ENCODE measurements around the gene AKAP7.

Gene AKAP7

GRCh38 chr6:131225959-131226358, 90.7 kb downstream of the AKAP7 start:
- Histone ChIP-seq H3K4me3 (ENCODE audit: low read length, poor library complexity, severe bottlenecking) (no peak overlapping the region), H3K4me1 (ENCODE audit: insufficient read depth, low read length, poor library complexity, severe bottlenecking) (peaks cover 3% of the 10 kb centered on the region), H3K9me2 (replicated peaks; ENCODE audit: low read depth, low read length) (no peaks in the 10 kb centered on the region), H3K9me3 (ENCODE audit: insufficient read depth, low read depth, low read length) (no peaks in the 10 kb centered on the region), H4K20me1 (ENCODE audit: insufficient read depth, low read length, poor library complexity, severe bottlenecking) (no peaks in the 10 kb centered on the region), H2AFZ (ENCODE audit: low read length) (no peak overlapping the region), H3K27me3 (ENCODE audit: insufficient read depth, low read length, poor library complexity, severe bottlenecking) (no peaks in the 10 kb centered on the region), H3K4me2 (ENCODE audit: low read depth, low read length, poor library complexity, severe bottlenecking) (no peak overlapping the region), H3K36me3 (ENCODE audit: insufficient read depth, low read length) (peaks cover 4% of the 10 kb centered on the region; the same call in 1 of the 2 replicates), H3F3A (ENCODE audit: low read depth) (no peaks in the 10 kb centered on the region), H3K9ac (ENCODE audit: low read depth, low read length, poor library complexity, severe bottlenecking) (no peak overlapping the region), H3K79me2 (ENCODE audit: insufficient read depth, low read length) (no peaks in the 10 kb centered on the region)
- TF ChIP-seq EZH2phosphoT487 (IDR thresholded peaks at IDR 0.05; ENCODE audit: borderline replicate concordance) = no peak
- TF ChIP-seq CTCF (conservative IDR thresholded peaks at IDR 0.05; ENCODE audit: low read length) = no peak

- no peaks in the 10 kb centered on the region for H3K9me2 ChIP-seq (replicated peaks; ENCODE audit: low read depth, low read length)
- TF ChIP-seq EZH2phosphoT487 (IDR thresholded peaks at IDR 0.05; ENCODE audit: borderline replicate concordance) = no peak
- no peak for TF ChIP-seq CTCF (conservative IDR thresholded peaks at IDR 0.05; ENCODE audit: low read length)
- no peaks in the 10 kb centered on the region for H3K9me3 ChIP-seq (ENCODE audit: insufficient read depth, low read depth, low read length)
- no peaks in the 10 kb centered on the region for H3K36me3 ChIP-seq (ENCODE audit: insufficient read depth, low read length)
- no peak overlapping the region for H3K9ac ChIP-seq (ENCODE audit: low read depth, low read length, poor library complexity, severe bottlenecking)
- no peaks in the 10 kb centered on the region for H3K79me2 ChIP-seq (ENCODE audit: insufficient read depth, low read length)
- H4K20me1 ChIP-seq (ENCODE audit: insufficient read depth, low read length, poor library complexity, severe bottlenecking) = no peaks in the 10 kb centered on the region
- H3K4me3 ChIP-seq (ENCODE audit: low read length, poor library complexity, severe bottlenecking) = no peak overlapping the region
- no peak overlapping the region for H2AFZ ChIP-seq (ENCODE audit: low read length)
- no peaks in the 10 kb centered on the region for H3K27me3 ChIP-seq (ENCODE audit: insufficient read depth, low read length, poor library complexity, severe bottlenecking)
- no peaks in the 10 kb centered on the region for H3F3A ChIP-seq (ENCODE audit: low read depth)
- H3K4me2 ChIP-seq (ENCODE audit: low read depth, low read length, poor library complexity, severe bottlenecking) = no peak overlapping the region
- peaks cover 3% of the 10 kb centered on the region for H3K4me1 ChIP-seq (ENCODE audit: insufficient read depth, low read length, poor library complexity, severe bottlenecking)
Observed at GRCh38 chr6:131226459-131227157, 91.3 kb downstream of the AKAP7 start.

- Histone ChIP-seq H3K4me1 (ENCODE audit: insufficient read depth, low read length, poor library complexity, severe bottlenecking) (peaks cover 3% of the 10 kb centered on the region), H3K9me3 (ENCODE audit: insufficient read depth, low read depth, low read length) (no peaks in the 10 kb centered on the region), H2AFZ (ENCODE audit: low read length) (no peak overlapping the region), H3F3A (ENCODE audit: low read depth) (no peaks in the 10 kb centered on the region), H3K79me2 (ENCODE audit: insufficient read depth, low read length) (no peaks in the 10 kb centered on the region), H3K27me3 (ENCODE audit: insufficient read depth, low read length, poor library complexity, severe bottlenecking) (no peaks in the 10 kb centered on the region), H3K4me2 (ENCODE audit: low read depth, low read length, poor library complexity, severe bottlenecking) (no peak overlapping the region), H3K4me3 (ENCODE audit: low read length, poor library complexity, severe bottlenecking) (no peak overlapping the region), H4K20me1 (ENCODE audit: insufficient read depth, low read length, poor library complexity, severe bottlenecking) (no peaks in the 10 kb centered on the region), H3K9ac (ENCODE audit: low read depth, low read length, poor library complexity, severe bottlenecking) (no peak overlapping the region), H3K36me3 (ENCODE audit: insufficient read depth, low read length) (no peaks in the 10 kb centered on the region), H3K9me2 (replicated peaks; ENCODE audit: low read depth, low read length) (no peaks in the 10 kb centered on the region)
- TF ChIP-seq EZH2phosphoT487 (IDR thresholded peaks at IDR 0.05; ENCODE audit: borderline replicate concordance) = no peak
- no peak for TF ChIP-seq CTCF (conservative IDR thresholded peaks at IDR 0.05; ENCODE audit: low read length)
Observed at GRCh38 chr6:131227158-131227543, 91.9 kb downstream of the AKAP7 start.
